ENCODE measurements around the gene SLC22A2.

The SLC22A2 gene

GRCh38 chr6:160274871-160275510, 16.4 kb upstream of the SLC22A2 start:
- in situ Hi-C loops (cut with MboI; ENCODE audit: low sequenced_read_pairs) = no loop called here

- in situ Hi-C loops (cut with MboI; ENCODE audit: low sequenced_read_pairs) = no loop called here
Measured at GRCh38 chr6:160273750-160274149, 15.1 kb upstream of the SLC22A2 start.

- in situ Hi-C loops (cut with MboI; ENCODE audit: low sequenced_read_pairs) = no loop called here
Measured at GRCh38 chr6:160273196-160273595, 14.6 kb upstream of the SLC22A2 start.

- in situ Hi-C loops (cut with MboI; ENCODE audit: low sequenced_read_pairs) = no loop called here
Measured at GRCh38 chr6:160272707-160273106, 14.1 kb upstream of the SLC22A2 start.

- in situ Hi-C loops (cut with MboI; ENCODE audit: low sequenced_read_pairs) = no loop called here
Measured at GRCh38 chr6:160270347-160270746, 11.7 kb upstream of the SLC22A2 start.

GRCh38 chr6:160269771-160270170, 11.2 kb upstream of the SLC22A2 start:
- in situ Hi-C loops (cut with MboI; ENCODE audit: low sequenced_read_pairs) = no loop called here

DNA sequence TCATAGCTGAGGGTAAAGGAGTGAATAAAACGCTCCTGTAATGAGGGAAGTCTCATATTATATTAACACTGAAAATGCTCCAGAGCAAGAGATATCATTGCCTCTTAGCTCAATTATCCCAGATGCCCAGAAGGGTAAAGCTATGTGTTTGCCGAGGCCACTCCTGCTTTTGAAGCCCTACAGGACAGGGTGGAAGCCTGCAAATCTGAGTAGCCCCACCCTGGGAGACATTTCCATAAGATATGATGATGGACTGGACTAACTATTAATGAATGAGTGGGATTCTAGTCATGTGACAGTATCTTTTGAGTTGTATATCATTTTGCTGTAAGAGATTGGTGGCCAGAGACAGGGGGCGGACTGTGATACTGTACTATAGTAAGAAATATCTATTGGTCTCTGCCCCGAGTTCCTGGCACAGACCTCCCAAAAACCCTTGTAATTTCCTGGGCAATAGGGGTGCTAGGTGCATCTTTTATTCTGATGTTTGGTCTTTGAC, 10.5 kb upstream of the SLC22A2 start:
- in situ Hi-C loops (cut with MboI; ENCODE audit: low sequenced_read_pairs) = no loop called here

DNA sequence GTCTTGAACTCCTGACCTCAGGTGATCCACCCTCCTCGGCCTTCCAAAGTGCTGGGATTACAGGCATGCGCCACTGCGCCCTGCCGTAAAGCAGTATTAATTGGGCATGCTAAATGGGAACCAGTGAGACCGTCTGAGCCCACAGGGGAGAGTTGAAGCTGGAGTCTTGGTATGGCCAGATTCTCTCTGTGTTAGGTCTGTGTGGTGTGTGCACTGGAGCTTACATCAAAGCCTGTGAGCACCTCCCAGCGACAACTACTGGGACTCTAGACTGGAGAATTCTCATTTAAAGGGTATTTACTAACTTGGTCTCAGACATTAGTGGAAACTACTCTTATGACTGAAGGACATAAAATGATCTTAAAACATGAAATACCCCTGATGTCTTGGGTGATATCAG, 8.5 kb upstream of the SLC22A2 start:
- in situ Hi-C loops (cut with MboI; ENCODE audit: low sequenced_read_pairs) = no loop called here

GRCh38 chr6:160265869-160266476, 7.4 kb upstream of the SLC22A2 start:
- in situ Hi-C loops (cut with MboI; ENCODE audit: low sequenced_read_pairs) = no loop called here

DNA sequence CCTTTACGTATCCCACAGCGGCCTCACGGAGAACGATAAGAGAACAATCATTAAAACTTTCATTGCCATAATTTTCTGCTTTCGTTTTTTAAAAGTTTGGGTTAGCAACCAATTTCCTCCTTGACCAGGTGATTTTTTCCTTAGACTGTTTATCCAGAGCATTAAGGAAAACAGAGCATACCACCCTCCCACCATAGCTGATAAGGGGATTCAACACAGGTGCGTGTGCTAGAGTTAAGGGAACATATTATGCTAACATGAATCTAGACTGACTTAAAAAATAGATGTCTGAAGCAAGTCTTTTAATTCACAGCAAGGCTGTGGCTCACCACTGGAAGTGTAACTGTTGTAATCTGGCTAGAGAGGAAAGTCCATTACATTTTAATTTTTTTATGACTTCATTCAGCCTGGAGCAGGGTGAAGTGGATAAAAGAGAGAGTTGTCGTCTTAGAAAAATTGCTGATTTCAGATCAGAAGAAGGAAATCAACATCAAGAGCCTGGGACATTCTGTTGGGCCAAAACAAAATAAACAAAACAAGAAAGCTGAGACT, 5.5 kb upstream of the SLC22A2 start:
- in situ Hi-C loops (cut with MboI; ENCODE audit: low sequenced_read_pairs) = no loop called here

GRCh38 chr6:160263196-160263939, 4.7 kb upstream of the SLC22A2 start:
- in situ Hi-C loops (cut with MboI; ENCODE audit: low sequenced_read_pairs) = no loop called here

GRCh38 chr6:160261991-160262680, 3.5 kb upstream of the SLC22A2 start:
- in situ Hi-C loops (cut with MboI; ENCODE audit: low sequenced_read_pairs) = no loop called here

GRCh38 chr6:160260803-160261450, 2.3 kb upstream of the SLC22A2 start:
- in situ Hi-C loops (cut with MboI; ENCODE audit: low sequenced_read_pairs) = no loop called here

- in situ Hi-C loops (cut with MboI; ENCODE audit: low sequenced_read_pairs) = no loop called here
Measured at GRCh38 chr6:160260367-160260766, 1.7 kb upstream of the SLC22A2 start.

GRCh38 chr6:160259598-160259997, 977 bp upstream of the SLC22A2 start:
- in situ Hi-C loops (cut with MboI; ENCODE audit: low sequenced_read_pairs) = no loop called here

DNA sequence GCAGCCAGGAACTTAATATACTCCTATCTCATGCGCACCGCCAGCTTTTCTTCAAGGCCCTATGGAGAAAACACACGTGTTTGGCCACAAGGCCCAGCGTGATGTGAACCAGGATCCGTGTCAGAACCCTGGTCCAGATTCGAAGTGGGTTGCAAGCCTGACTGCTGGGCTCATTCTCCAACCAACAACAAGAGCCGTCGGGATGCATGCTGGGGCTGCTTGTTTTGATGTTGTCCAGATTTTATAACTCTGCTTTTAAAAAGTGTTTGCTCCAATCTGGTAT, 463 bp upstream of the SLC22A2 start:
- in situ Hi-C loops (cut with MboI; ENCODE audit: low sequenced_read_pairs) = no loop called here

GRCh38 chr6:160256445-160256844, 2.2 kb downstream of the SLC22A2 start:
- in situ Hi-C loops (cut with MboI; ENCODE audit: low sequenced_read_pairs) = no loop called here

DNA sequence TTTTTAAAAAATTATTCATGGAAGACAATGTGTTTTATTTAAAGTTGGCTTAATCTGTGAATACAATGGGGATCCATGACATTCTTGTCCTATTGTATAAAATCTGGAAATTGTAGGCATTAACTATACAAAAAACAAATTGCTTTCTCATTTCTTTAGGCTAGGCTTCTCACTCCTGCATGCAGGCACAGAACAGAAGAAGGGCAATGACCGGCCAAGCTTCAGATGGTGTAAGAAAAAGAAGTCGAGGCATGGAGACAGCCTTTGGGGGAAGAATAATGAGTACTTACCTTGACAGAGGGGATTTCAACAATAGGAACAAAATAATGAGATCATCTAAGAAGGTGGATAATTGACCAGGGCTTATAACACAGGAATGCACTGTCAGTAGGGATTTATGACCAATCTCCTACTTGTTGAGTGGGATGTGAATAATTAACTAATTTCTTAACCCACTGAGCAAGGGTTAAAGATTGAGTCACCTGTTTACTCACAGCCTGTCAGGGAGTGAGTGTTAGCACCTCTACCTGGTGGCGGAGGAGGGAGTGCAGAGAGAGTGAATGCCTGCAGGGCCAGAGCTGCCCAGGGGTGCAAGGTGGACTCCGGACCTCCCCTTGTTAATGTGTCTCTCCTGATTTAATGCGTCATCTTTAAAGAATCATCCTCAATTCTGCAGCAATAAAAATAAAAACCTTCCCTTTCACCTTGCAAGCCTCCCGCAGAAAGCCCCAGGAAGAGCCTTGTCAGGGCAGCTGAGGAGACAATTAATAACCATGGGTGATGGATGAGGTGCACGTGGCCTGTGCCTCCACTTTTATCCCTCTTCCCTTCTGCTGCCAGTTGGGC, 3.9 kb downstream of the SLC22A2 start:
- in situ Hi-C loops (cut with MboI; ENCODE audit: low sequenced_read_pairs) = no loop called here

- in situ Hi-C loops (cut with MboI; ENCODE audit: low sequenced_read_pairs) = no loop called here
Measured at GRCh38 chr6:160253714-160254113, 4.9 kb downstream of the SLC22A2 start.

- in situ Hi-C loops (cut with MboI; ENCODE audit: low sequenced_read_pairs) = no loop called here
Measured at GRCh38 chr6:160253292-160253691, 5.3 kb downstream of the SLC22A2 start.
